ENCODE results near the gene TRMT2A.

TRMT2A gene

GRCh38 chr22:20092477-20092854 lies 24.6 kb downstream of the TRMT2A start:
- H4K20me1 ChIP-seq (ENCODE audit: low read depth, low read length), result no peaks in the 10 kb centered on the region
- no peak overlapping the region for H3K27ac ChIP-seq (ENCODE audit: low read depth, low read length)

GRCh38 chr22:20091690-20092476 lies 25.1 kb downstream of the TRMT2A start:
- Histone ChIP-seq H3K9me3 (ENCODE audit: insufficient read depth, low read length) (no peaks in the 10 kb centered on the region), H3K36me3 (ENCODE audit: low read length) (peaks cover 2% of the 10 kb centered on the region; the same call in 1 of the 2 replicates), H3F3A (ENCODE audit: insufficient read depth) (no peaks in the 10 kb centered on the region), H2AFZ (ENCODE audit: low read depth, low read length, severe bottlenecking) (no peak overlapping the region), H3K9me2 (replicated peaks; ENCODE audit: insufficient read depth, low read length) (no peaks in the 10 kb centered on the region), H3K27me3 (ENCODE audit: low read length) (no peaks in the 10 kb centered on the region), H3K9ac (ENCODE audit: low read length) (no peak overlapping the region), H3K4me2 (ENCODE audit: low read depth, low read length, poor library complexity, severe bottlenecking) (no peak overlapping the region), H3K79me2 (ENCODE audit: insufficient read depth, low read length) (no peaks in the 10 kb centered on the region), H3K27ac (ENCODE audit: low read depth, low read length) (no peak overlapping the region), H4K20me1 (ENCODE audit: low read depth, low read length) (no peaks in the 10 kb centered on the region), H3K4me3 (ENCODE audit: insufficient read depth, low read length, poor library complexity, severe bottlenecking) (no peak overlapping the region)
- TF ChIP-seq EZH2phosphoT487 (conservative IDR thresholded peaks at IDR 0.05; ENCODE audit: low read length) (no peak), CTCF (IDR thresholded peaks at IDR 0.05; ENCODE audit: insufficient read depth, low read length, poor library complexity, severe bottlenecking) (no peak)

More at GRCh38 chr22:20092477-20092854, 24.6 kb downstream of the TRMT2A start:
- no peaks in the 10 kb centered on the region for H3F3A ChIP-seq (ENCODE audit: insufficient read depth)
- H3K9me2 ChIP-seq (replicated peaks; ENCODE audit: insufficient read depth, low read length), result no peaks in the 10 kb centered on the region
- no peak overlapping the region for H3K4me3 ChIP-seq (ENCODE audit: insufficient read depth, low read length, poor library complexity, severe bottlenecking)
- H3K9ac ChIP-seq (ENCODE audit: low read length), result no peak overlapping the region
- H3K4me2 ChIP-seq (ENCODE audit: low read depth, low read length, poor library complexity, severe bottlenecking), result no peak overlapping the region
- H3K79me2 ChIP-seq (ENCODE audit: insufficient read depth, low read length), result no peaks in the 10 kb centered on the region
- no peaks in the 10 kb centered on the region for H3K27me3 ChIP-seq (ENCODE audit: low read length)
- peaks cover 2% of the 10 kb centered on the region; the same call in 1 of the 2 replicates for H3K36me3 ChIP-seq (ENCODE audit: low read length)
- no peaks in the 10 kb centered on the region for H3K9me3 ChIP-seq (ENCODE audit: insufficient read depth, low read length)
- H2AFZ ChIP-seq (ENCODE audit: low read depth, low read length, severe bottlenecking), result no peak overlapping the region
- TF ChIP-seq EZH2phosphoT487 (conservative IDR thresholded peaks at IDR 0.05; ENCODE audit: low read length) (no peak), CTCF (IDR thresholded peaks at IDR 0.05; ENCODE audit: insufficient read depth, low read length, poor library complexity, severe bottlenecking) (no peak)

- Histone ChIP-seq H3K9me2 (replicated peaks; ENCODE audit: insufficient read depth, low read length) (no peaks in the 10 kb centered on the region), H3K27me3 (ENCODE audit: low read length) (no peaks in the 10 kb centered on the region), H3K9ac (ENCODE audit: low read length) (no peak overlapping the region), H3F3A (ENCODE audit: insufficient read depth) (no peaks in the 10 kb centered on the region), H3K79me2 (ENCODE audit: insufficient read depth, low read length) (0 out of 2 replicates have a peak, but pooled peaks cover 5% of the 10 kb centered on the region), H3K4me3 (ENCODE audit: insufficient read depth, low read length, poor library complexity, severe bottlenecking) (no peak overlapping the region), H3K4me2 (ENCODE audit: low read depth, low read length, poor library complexity, severe bottlenecking) (no peak overlapping the region), H3K9me3 (ENCODE audit: insufficient read depth, low read length) (no peaks in the 10 kb centered on the region), H4K20me1 (ENCODE audit: low read depth, low read length) (no peaks in the 10 kb centered on the region), H3K36me3 (ENCODE audit: low read length) (no peaks in the 10 kb centered on the region), H2AFZ (ENCODE audit: low read depth, low read length, severe bottlenecking) (no peak overlapping the region), H3K27ac (ENCODE audit: low read depth, low read length) (no peak overlapping the region)
- no peak for TF ChIP-seq CTCF (IDR thresholded peaks at IDR 0.05; ENCODE audit: insufficient read depth, low read length, poor library complexity, severe bottlenecking)
- TF ChIP-seq EZH2phosphoT487 (conservative IDR thresholded peaks at IDR 0.05; ENCODE audit: low read length), result no peak
These were observed 26.2 kb downstream of the TRMT2A start for GRCh38 chr22:20090730-20091240.

Measured in SU-DHL-6 (cell line).